PFSK-1 (cell line): Measurements from ENCODE around the gene RNF126.

Experiments
- FOXP2 ChIP-seq: optimal IDR thresholded peaks from 2 replicates; pipeline ENCODE3; 2011; ENCODE audit warnings: borderline replicate concordance, control low read depth, inconsistent platforms; ENCODE audit not compliant: insufficient read depth; ENCODE audit errors: extremely low read length, extremely low read depth
- POLR2AphosphoS5 ChIP-seq: IDR thresholded peaks from 2 replicates; pipeline ENCODE4 v1.6.1; 2012; ENCODE audit warnings: low read depth, mild to moderate bottlenecking, control low read depth, low read length, moderate library complexity
- SIN3A ChIP-seq: IDR thresholded peaks from 2 replicates; pipeline ENCODE4 v1.6.1; 2012; ENCODE audit warnings: mild to moderate bottlenecking, low read length, moderate library complexity, borderline replicate concordance; ENCODE audit not compliant: insufficient read depth
- TAF1 ChIP-seq: IDR thresholded peaks from 2 replicates; pipeline ENCODE4 v1.6.1; 2012; ENCODE audit warnings: low read length, control low read depth, borderline replicate concordance; ENCODE audit not compliant: insufficient read depth
- TF ChIP-seq, protein P1 (sequence below), 2 experiments: IDR thresholded peaks; 2 replicates each; pipeline versions ENCODE4 v1.6.1 to v1.8.0; 2011 to 2012; ENCODE audit warnings: low read depth in 2 of 2, low read length in 2 of 2, control low read depth in 1 of 2, inconsistent platforms in 1 of 2, mild to moderate bottlenecking in 1 of 2, moderate library complexity in 1 of 2; ENCODE audit not compliant: insufficient read depth in 1 of 2

DNA sequence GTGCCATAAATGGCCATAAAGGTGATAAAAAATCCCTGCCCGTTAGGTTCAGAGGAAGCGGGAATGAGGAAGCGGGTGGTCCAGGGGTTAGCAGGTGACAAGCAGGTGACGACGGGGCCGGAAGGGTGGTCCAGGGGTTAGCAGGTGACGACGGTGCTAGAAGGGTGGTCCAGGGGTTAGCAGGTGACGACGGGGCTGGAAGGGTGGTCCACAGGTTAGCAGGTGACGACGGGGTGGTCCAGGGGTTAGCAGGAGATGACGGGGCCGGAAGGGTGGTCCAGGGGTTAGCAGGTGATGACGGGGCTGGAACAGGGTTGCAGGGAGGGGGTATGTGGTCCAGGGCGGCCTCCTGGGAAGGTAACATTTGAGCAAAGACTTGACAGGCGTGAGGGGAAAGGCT, 26.0 kb upstream of the RNF126 start:
- TF ChIP-seq SIN3A (no peak), TAF1 (no peak), POLR2AphosphoS5 (no peak), FOXP2 (no peak)
- TF ChIP-seq, protein P1, sequence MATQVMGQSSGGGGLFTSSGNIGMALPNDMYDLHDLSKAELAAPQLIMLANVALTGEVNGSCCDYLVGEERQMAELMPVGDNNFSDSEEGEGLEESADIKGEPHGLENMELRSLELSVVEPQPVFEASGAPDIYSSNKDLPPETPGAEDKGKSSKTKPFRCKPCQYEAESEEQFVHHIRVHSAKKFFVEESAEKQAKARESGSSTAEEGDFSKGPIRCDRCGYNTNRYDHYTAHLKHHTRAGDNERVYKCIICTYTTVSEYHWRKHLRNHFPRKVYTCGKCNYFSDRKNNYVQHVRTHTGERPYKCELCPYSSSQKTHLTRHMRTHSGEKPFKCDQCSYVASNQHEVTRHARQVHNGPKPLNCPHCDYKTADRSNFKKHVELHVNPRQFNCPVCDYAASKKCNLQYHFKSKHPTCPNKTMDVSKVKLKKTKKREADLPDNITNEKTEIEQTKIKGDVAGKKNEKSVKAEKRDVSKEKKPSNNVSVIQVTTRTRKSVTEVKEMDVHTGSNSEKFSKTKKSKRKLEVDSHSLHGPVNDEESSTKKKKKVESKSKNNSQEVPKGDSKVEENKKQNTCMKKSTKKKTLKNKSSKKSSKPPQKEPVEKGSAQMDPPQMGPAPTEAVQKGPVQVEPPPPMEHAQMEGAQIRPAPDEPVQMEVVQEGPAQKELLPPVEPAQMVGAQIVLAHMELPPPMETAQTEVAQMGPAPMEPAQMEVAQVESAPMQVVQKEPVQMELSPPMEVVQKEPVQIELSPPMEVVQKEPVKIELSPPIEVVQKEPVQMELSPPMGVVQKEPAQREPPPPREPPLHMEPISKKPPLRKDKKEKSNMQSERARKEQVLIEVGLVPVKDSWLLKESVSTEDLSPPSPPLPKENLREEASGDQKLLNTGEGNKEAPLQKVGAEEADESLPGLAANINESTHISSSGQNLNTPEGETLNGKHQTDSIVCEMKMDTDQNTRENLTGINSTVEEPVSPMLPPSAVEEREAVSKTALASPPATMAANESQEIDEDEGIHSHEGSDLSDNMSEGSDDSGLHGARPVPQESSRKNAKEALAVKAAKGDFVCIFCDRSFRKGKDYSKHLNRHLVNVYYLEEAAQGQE (IDR thresholded peaks at IDR 0.05; ENCODE audit: insufficient read depth in 1 of 2, low read depth in 2 of 2, low read length in 2 of 2): no peak
